Measurements from ENCODE around the gene PARL.

The PARL gene

DNA sequence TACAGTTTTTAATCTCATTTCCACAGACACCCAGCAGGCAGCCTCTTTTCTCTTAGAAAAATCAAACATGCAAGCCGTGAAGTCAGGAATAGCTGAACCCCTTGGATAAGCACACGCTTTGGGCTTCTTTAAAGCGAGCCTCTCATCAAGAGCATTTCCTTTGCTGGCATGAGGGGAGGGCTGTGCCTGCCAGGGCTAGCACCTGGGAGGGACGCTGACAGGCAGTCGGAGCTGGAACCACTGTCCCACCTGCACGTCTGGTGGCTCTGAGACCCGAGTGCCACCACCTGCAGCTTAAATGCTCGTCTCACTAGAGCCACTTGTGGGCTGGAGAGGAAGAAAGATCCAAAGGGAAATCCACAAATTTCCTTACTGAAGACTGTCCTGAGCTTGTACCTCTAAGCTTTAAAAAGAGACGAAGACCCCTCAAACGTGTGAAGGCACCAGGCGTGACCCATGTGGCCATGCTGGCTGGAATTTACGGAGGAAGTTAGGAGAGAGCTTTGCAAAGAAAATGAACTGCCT is 68.7 kb downstream of the PARL start:
- no peak overlapping the region for H2BK120ac ChIP-seq (ENCODE audit: low read depth, low read length)
- peaks cover 2% of the 10 kb centered on the region for H3K36me3 ChIP-seq (ENCODE audit: control insufficient read depth, insufficient read depth, low read length)
- H2BK15ac ChIP-seq (replicated peaks; ENCODE audit: low read depth), result no peak overlapping the region
- H2BK5ac ChIP-seq (ENCODE audit: low read length), result no peak overlapping the region
- H4K5ac ChIP-seq (ENCODE audit: low read length), result no peak overlapping the region
- no peaks in the 10 kb centered on the region for H3K27me3 ChIP-seq (ENCODE audit: insufficient read depth, low read length, poor library complexity)
- WGBS (ENCODE audit: extremely low coverage, insufficient coverage, low lambda C conversion rate), result no CpG with 5 or more reads among the region's 12 CpGs
- no peak overlapping the region for H3K18ac ChIP-seq (ENCODE audit: low read length)
- H3K27ac ChIP-seq (ENCODE audit: low read depth, low read length), result no peak overlapping the region
- H3K9ac ChIP-seq (ENCODE audit: low read length), result no peak overlapping the region
- no peak for DNase-seq
- no peak overlapping the region for H3K4me3 ChIP-seq (ENCODE audit: low read length)
- no peaks in the 10 kb centered on the region for H3K79me1 ChIP-seq (ENCODE audit: low read length)
- no peak overlapping the region for H2AK5ac ChIP-seq (ENCODE audit: low read length)
- H3K4me1 ChIP-seq (ENCODE audit: control insufficient read depth, low read depth, low read length), result no peaks in the 10 kb centered on the region
- no peaks in the 10 kb centered on the region for H3K79me2 ChIP-seq (ENCODE audit: control insufficient read depth, insufficient read depth, low read length)
- H3K23ac ChIP-seq (ENCODE audit: low read length), result no peak overlapping the region
- H3K4me2 ChIP-seq (ENCODE audit: low read length), result no peak overlapping the region
- H3K56ac ChIP-seq (ENCODE audit: low read length), result no peak overlapping the region
- H3K4ac ChIP-seq (ENCODE audit: low read depth, low read length), result no peak overlapping the region
- H4K8ac ChIP-seq (ENCODE audit: low read depth, low read length), result no peak overlapping the region

DNA sequence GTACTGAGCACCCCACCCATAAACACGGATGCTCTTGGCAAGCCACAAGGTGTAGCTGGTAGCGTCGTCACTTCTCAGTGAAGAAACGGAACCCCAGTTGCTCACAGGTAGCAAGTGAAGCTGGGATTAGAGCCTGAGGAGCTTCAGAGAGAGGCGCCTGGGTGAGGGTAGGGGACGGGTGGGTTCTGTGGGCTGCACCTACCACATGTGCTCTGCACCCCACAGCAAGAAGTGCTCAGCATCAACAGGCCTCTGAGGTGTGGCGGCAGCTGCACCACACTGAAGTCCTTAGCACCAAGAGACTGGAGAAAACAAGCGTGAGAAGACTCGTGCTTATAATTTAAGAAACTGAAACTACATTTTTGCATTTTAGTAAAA is 69.1 kb downstream of the PARL start:
- no peak overlapping the region for H3K4me2 ChIP-seq (ENCODE audit: low read length)
- no peaks in the 10 kb centered on the region for H3K79me2 ChIP-seq (ENCODE audit: control insufficient read depth, insufficient read depth, low read length)
- H3K4me3 ChIP-seq (ENCODE audit: low read length), result no peak overlapping the region
- H3K56ac ChIP-seq (ENCODE audit: low read length), result no peak overlapping the region
- H3K4ac ChIP-seq (ENCODE audit: low read depth, low read length), result no peak overlapping the region
- no peak overlapping the region for H3K18ac ChIP-seq (ENCODE audit: low read length)
- H3K79me1 ChIP-seq (ENCODE audit: low read length), result no peaks in the 10 kb centered on the region
- H3K23ac ChIP-seq (ENCODE audit: low read length), result no peak overlapping the region
- H4K5ac ChIP-seq (ENCODE audit: low read length), result no peak overlapping the region
- H3K36me3 ChIP-seq (ENCODE audit: control insufficient read depth, insufficient read depth, low read length), result peaks cover 5% of the 10 kb centered on the region
- no peaks in the 10 kb centered on the region for H3K27me3 ChIP-seq (ENCODE audit: insufficient read depth, low read length, poor library complexity)
- no peak overlapping the region for H3K9ac ChIP-seq (ENCODE audit: low read length)
- H4K8ac ChIP-seq (ENCODE audit: low read depth, low read length), result no peak overlapping the region
- no peak overlapping the region for H2BK120ac ChIP-seq (ENCODE audit: low read depth, low read length)
- no peak overlapping the region for H2AK5ac ChIP-seq (ENCODE audit: low read length)
- H2BK15ac ChIP-seq (replicated peaks; ENCODE audit: low read depth), result no peak overlapping the region
- H3K27ac ChIP-seq (ENCODE audit: low read depth, low read length), result no peak overlapping the region
- H3K4me1 ChIP-seq (ENCODE audit: control insufficient read depth, low read depth, low read length), result no peaks in the 10 kb centered on the region
- no peak for DNase-seq
- no CpG with 5 or more reads among the region's 9 CpGs for WGBS (ENCODE audit: extremely low coverage, insufficient coverage, low lambda C conversion rate)
- H2BK5ac ChIP-seq (ENCODE audit: low read length), result no peak overlapping the region

DNA sequence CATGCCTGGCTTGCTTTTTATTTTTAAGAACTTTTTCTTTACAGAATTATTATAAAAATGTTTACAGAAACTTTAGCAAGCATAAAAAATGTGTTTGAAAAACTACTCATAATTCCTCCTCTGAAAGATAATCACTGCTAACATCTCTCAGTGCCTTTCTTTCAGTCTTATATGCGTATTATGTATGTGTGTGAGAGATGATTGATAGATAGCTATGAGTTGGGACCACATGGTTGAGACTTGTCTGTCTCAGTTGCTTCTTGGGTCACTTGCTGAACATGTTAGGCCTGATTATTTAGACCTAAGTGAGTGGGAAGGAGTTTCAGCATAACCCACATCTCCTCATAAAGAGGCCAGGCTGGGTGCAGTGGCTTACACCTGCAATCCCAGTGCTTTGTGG is 70.4 kb downstream of the PARL start:
- peaks cover 12% of the 10 kb centered on the region for H3K36me3 ChIP-seq (ENCODE audit: control insufficient read depth, insufficient read depth, low read length)
- H3K4ac ChIP-seq (ENCODE audit: low read depth, low read length), result no peak overlapping the region

DNA sequence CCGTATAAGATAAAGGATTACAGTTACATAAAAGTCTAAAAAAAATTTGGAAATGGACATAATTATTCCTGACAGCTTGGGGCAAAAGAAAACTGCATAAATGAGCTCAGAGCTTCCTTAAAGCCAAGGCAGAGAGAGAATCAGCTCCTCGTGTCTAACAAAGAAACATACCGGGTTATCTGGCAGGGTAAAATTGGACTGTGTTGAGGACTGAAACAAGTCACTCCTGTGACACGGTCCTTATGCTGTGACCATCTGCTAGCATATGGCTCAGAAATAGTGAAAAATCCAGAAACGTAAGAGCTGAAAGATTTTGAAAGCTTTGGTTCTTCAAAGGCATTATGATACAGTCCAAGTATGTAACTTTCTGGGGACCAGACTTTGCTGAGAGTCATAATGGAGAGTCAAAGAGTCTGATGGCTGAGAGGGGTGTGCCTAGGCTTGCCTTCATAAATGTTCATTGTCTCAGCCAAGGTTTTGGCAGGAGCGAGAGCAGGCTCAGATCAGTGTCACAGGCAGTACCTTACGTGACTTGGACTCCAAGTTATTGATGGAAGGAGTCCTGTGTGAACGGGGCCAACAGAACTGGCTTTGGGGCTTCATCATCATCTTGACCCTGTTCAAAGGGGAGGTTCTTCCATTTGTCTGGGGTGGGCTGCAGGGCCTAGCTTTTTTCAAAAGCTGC is 71.8 kb downstream of the PARL start:
- H3K4me3 ChIP-seq (ENCODE audit: low read length), result no peak overlapping the region
- H3K23ac ChIP-seq (ENCODE audit: low read length), result no peak overlapping the region
- H3K79me2 ChIP-seq (ENCODE audit: control insufficient read depth, insufficient read depth, low read length), result no peaks in the 10 kb centered on the region
- no peak overlapping the region for H4K8ac ChIP-seq (ENCODE audit: low read depth, low read length)
- no peak overlapping the region for H3K27ac ChIP-seq (ENCODE audit: low read depth, low read length)
- H3K27me3 ChIP-seq (ENCODE audit: insufficient read depth, low read length, poor library complexity), result no peaks in the 10 kb centered on the region
- DNase-seq, result no peak
- no peak overlapping the region for H3K9ac ChIP-seq (ENCODE audit: low read length)
- H2BK5ac ChIP-seq (ENCODE audit: low read length), result no peak overlapping the region
- H2BK120ac ChIP-seq (ENCODE audit: low read depth, low read length), result no peak overlapping the region
- no peak overlapping the region for H3K4me2 ChIP-seq (ENCODE audit: low read length)
- H3K36me3 ChIP-seq (ENCODE audit: control insufficient read depth, insufficient read depth, low read length), result peaks cover 17% of the 10 kb centered on the region
- H2BK15ac ChIP-seq (replicated peaks; ENCODE audit: low read depth), result no peak overlapping the region
- H4K5ac ChIP-seq (ENCODE audit: low read length), result no peak overlapping the region
- no peak overlapping the region for H3K56ac ChIP-seq (ENCODE audit: low read length)
- WGBS (ENCODE audit: extremely low coverage, insufficient coverage, low lambda C conversion rate), result no CpG with 5 or more reads among the region's 8 CpGs
- H3K4me1 ChIP-seq (ENCODE audit: control insufficient read depth, low read depth, low read length), result no peaks in the 10 kb centered on the region
- no peak overlapping the region for H3K4ac ChIP-seq (ENCODE audit: low read depth, low read length)
- no peak overlapping the region for H2AK5ac ChIP-seq (ENCODE audit: low read length)
- H3K79me1 ChIP-seq (ENCODE audit: low read length), result no peaks in the 10 kb centered on the region
- H3K18ac ChIP-seq (ENCODE audit: low read length), result no peak overlapping the region

More for the DNA sequence above, 70.4 kb downstream of the PARL start:
- no peak overlapping the region for H3K9ac ChIP-seq (ENCODE audit: low read length)
- H2BK120ac ChIP-seq (ENCODE audit: low read depth, low read length), result no peak overlapping the region
- no peaks in the 10 kb centered on the region for H3K79me1 ChIP-seq (ENCODE audit: low read length)
- no peak overlapping the region for H3K4me2 ChIP-seq (ENCODE audit: low read length)
- WGBS (ENCODE audit: extremely low coverage, insufficient coverage, low lambda C conversion rate), result no CpG with 5 or more reads among the region's 1 CpG
- no peaks in the 10 kb centered on the region for H3K27me3 ChIP-seq (ENCODE audit: insufficient read depth, low read length, poor library complexity)
- no peak overlapping the region for H2BK5ac ChIP-seq (ENCODE audit: low read length)
- H4K5ac ChIP-seq (ENCODE audit: low read length), result no peak overlapping the region
- H3K79me2 ChIP-seq (ENCODE audit: control insufficient read depth, insufficient read depth, low read length), result no peaks in the 10 kb centered on the region
- no peak overlapping the region for H4K8ac ChIP-seq (ENCODE audit: low read depth, low read length)
- no peak for DNase-seq
- no peak overlapping the region for H3K23ac ChIP-seq (ENCODE audit: low read length)
- no peaks in the 10 kb centered on the region for H3K4me1 ChIP-seq (ENCODE audit: control insufficient read depth, low read depth, low read length)
- no peak overlapping the region for H3K4me3 ChIP-seq (ENCODE audit: low read length)
- H3K27ac ChIP-seq (ENCODE audit: low read depth, low read length), result no peak overlapping the region
- H2BK15ac ChIP-seq (replicated peaks; ENCODE audit: low read depth), result no peak overlapping the region
- no peak overlapping the region for H3K56ac ChIP-seq (ENCODE audit: low read length)
- H2AK5ac ChIP-seq (ENCODE audit: low read length), result no peak overlapping the region
- no peak overlapping the region for H3K18ac ChIP-seq (ENCODE audit: low read length)

DNA sequence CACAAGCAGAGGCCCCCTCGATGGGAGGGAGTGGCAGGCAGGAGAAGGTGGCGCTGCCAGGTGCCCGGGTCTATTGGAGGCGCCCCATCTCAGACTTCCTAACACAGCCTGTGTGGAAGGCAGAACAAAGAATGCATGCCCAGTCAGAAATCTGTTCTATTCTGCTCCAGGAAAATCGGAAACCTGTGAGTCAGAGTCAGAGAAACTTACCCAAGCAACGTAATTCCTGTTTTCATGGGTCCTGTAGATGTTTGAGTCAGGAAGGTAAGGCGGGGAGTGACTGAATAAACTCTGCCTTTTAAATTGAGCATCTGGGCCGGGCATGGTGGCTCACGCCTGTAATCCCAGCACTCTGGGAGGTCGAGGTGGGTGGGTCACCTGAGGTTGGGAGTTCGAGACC is 73.0 kb downstream of the PARL start:
- WGBS (ENCODE audit: extremely low coverage, insufficient coverage, low lambda C conversion rate), result no CpG with 5 or more reads among the region's 11 CpGs
- Histone ChIP-seq H2BK120ac (ENCODE audit: low read depth, low read length) (no peak overlapping the region), H3K27me3 (ENCODE audit: insufficient read depth, low read length, poor library complexity) (no peaks in the 10 kb centered on the region), H3K9ac (ENCODE audit: low read length) (no peak overlapping the region), H3K79me1 (ENCODE audit: low read length) (no peaks in the 10 kb centered on the region), H2BK15ac (replicated peaks; ENCODE audit: low read depth) (no peak overlapping the region), H3K79me2 (ENCODE audit: control insufficient read depth, insufficient read depth, low read length) (no peaks in the 10 kb centered on the region), H4K5ac (ENCODE audit: low read length) (no peak overlapping the region), H3K4me1 (ENCODE audit: control insufficient read depth, low read depth, low read length) (no peaks in the 10 kb centered on the region), H3K56ac (ENCODE audit: low read length) (no peak overlapping the region), H3K4me3 (ENCODE audit: low read length) (no peak overlapping the region), H3K23ac (ENCODE audit: low read length) (no peak overlapping the region), H3K4me2 (ENCODE audit: low read length) (no peak overlapping the region), H3K4ac (ENCODE audit: low read depth, low read length) (no peak overlapping the region), H3K36me3 (ENCODE audit: control insufficient read depth, insufficient read depth, low read length) (peaks cover 26% of the 10 kb centered on the region), H3K27ac (ENCODE audit: low read depth, low read length) (no peak overlapping the region), H2BK5ac (ENCODE audit: low read length) (no peak overlapping the region), H3K18ac (ENCODE audit: low read length) (no peak overlapping the region), H2AK5ac (ENCODE audit: low read length) (no peak overlapping the region), H4K8ac (ENCODE audit: low read depth, low read length) (no peak overlapping the region)
- DNase-seq, result no peak

All from mesendoderm (in vitro differentiated cells).